ENCODE measurements around the gene CTSC. TPM values are rescaled to one million over a fixed set of nuclear protein-coding genes. Genes with fewer than 3 reads are reported as not detected.

Gene CTSC
- total RNA-seq, 2 donors from 2014 or later, result 15.5 to 33.6 TPM

GRCh38 chr11:88340366-88340935, 2.9 kb upstream of the CTSC start:
- Histone ChIP-seq H3K27ac (no peak overlapping the region), H3K27me3 (no peaks in the 10 kb centered on the region), H3K4me3 (no peak overlapping the region), H3K4me1 (peaks cover 0 to 6% of the 10 kb centered on the region in 2 donors), H3K36me3 (no peaks in the 10 kb centered on the region), H3K9me3 (no peaks in the 10 kb centered on the region)
- no peak for DNase-seq (ENCODE audit: low spot score)
- TF ChIP-seq, protein P1, sequence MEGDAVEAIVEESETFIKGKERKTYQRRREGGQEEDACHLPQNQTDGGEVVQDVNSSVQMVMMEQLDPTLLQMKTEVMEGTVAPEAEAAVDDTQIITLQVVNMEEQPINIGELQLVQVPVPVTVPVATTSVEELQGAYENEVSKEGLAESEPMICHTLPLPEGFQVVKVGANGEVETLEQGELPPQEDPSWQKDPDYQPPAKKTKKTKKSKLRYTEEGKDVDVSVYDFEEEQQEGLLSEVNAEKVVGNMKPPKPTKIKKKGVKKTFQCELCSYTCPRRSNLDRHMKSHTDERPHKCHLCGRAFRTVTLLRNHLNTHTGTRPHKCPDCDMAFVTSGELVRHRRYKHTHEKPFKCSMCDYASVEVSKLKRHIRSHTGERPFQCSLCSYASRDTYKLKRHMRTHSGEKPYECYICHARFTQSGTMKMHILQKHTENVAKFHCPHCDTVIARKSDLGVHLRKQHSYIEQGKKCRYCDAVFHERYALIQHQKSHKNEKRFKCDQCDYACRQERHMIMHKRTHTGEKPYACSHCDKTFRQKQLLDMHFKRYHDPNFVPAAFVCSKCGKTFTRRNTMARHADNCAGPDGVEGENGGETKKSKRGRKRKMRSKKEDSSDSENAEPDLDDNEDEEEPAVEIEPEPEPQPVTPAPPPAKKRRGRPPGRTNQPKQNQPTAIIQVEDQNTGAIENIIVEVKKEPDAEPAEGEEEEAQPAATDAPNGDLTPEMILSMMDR (IDR thresholded peaks at IDR 0.05), result no peak

GRCh38 chr11:88337987-88338668, 592 bp upstream of the CTSC start:
- peak; percentile 74 for DNase-seq (ENCODE audit: low spot score)
- Histone ChIP-seq H3K9me3 (no peaks in the 10 kb centered on the region), H3K27ac (peak overlapping the region; percentile 83 to 88), H3K4me3 (peak overlapping the region; percentile 74 to 89), H3K4me1 (peaks cover 0 to 10% of the 10 kb centered on the region in 2 donors), H3K36me3 (peaks cover 4% of the 10 kb centered on the region), H3K27me3 (no peaks in the 10 kb centered on the region)
- TF ChIP-seq, protein P1 (IDR thresholded peaks at IDR 0.05), result no peak

- H3K4me3 ChIP-seq, result no peak overlapping the region
- peaks cover 4% of the 10 kb centered on the region for H3K36me3 ChIP-seq
- no peaks in the 10 kb centered on the region for H3K27me3 ChIP-seq
- TF ChIP-seq, protein P1 (IDR thresholded peaks at IDR 0.05), result no peak
- no peak for DNase-seq (ENCODE audit: low spot score)
- H3K9me3 ChIP-seq, result no peaks in the 10 kb centered on the region
- H3K4me1 ChIP-seq, result peaks cover 0 to 10% of the 10 kb centered on the region in 2 donors
- H3K27ac ChIP-seq, result no peak overlapping the region
Measured at GRCh38 chr11:88335284-88335683, 2.3 kb downstream of the CTSC start.

GRCh38 chr11:88333862-88334261, 3.7 kb downstream of the CTSC start:
- H3K27ac ChIP-seq, result no peak overlapping the region
- no peaks in the 10 kb centered on the region for H3K9me3 ChIP-seq
- TF ChIP-seq, protein P1 (IDR thresholded peaks at IDR 0.05), result no peak
- no peak for DNase-seq (ENCODE audit: low spot score)
- no peaks in the 10 kb centered on the region for H3K27me3 ChIP-seq
- H3K36me3 ChIP-seq, result peaks cover 4% of the 10 kb centered on the region
- no peak overlapping the region for H3K4me3 ChIP-seq
- H3K4me1 ChIP-seq, result peaks cover 0 to 10% of the 10 kb centered on the region in 2 donors

DNA sequence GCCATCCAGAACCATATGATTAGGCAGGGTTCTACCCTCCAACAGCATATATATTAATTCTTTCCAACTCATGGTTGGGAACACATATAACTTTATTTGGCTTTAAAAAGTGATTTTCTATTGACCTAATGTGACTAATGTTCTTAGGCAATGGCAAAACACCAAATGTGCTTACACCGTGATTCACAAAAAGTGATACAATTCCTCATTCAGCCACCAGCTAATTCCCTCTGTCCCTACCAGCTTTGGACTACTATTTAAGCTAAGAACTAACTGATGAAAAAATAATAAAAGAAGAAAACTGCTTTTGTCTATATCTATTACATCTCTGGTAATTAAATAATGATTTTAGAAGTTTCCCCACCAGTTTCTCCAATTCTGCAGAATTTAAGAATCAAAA, 4.7 kb downstream of the CTSC start:
- TF ChIP-seq, protein P1 (IDR thresholded peaks at IDR 0.05), result no peak
- H3K36me3 ChIP-seq, result peaks cover 4% of the 10 kb centered on the region
- H3K27me3 ChIP-seq, result no peaks in the 10 kb centered on the region
- no peak for DNase-seq (ENCODE audit: low spot score)
- H3K27ac ChIP-seq, result no peak overlapping the region
- no peak overlapping the region for H3K4me3 ChIP-seq
- H3K4me1 ChIP-seq, result peaks cover 0 to 4% of the 10 kb centered on the region in 2 donors
- H3K9me3 ChIP-seq, result no peaks in the 10 kb centered on the region

Data from right atrium auricular region (tissue), 2 donors.